Right cardiac atrium (tissue), 5 donors: Measurements from ENCODE around the gene GLRB. TPM values are rescaled to one million over a fixed set of nuclear protein-coding genes. Genes with fewer than 3 reads are reported as not detected.

ENCODE experiments used
- ATAC-seq, 2 donors: fragments of 200-7000 bp; cut with Tn5 transposase; one replicate each; pipeline versions ENCODE4 v1.8.0 to v1.9.1; 2020; ENCODE audit warnings: moderate library complexity in 2 of 2, mild to moderate bottlenecking in 1 of 2
- DNase-seq, 3 donors: peaks; one replicate each; pipeline ENCODE4 v3.0.0-alpha.2; 2020
- H3K27ac ChIP-seq: one replicate; pipeline ENCODE4 v1.5.1; 2013; ENCODE audit warnings: mild to moderate bottlenecking, low read length, control low read depth, moderate library complexity
- H3K27me3 ChIP-seq: one replicate; pipeline ENCODE4 v1.6.1; 2013; ENCODE audit not compliant: control insufficient read depth, insufficient read depth
- H3K4me1 ChIP-seq: one replicate; pipeline ENCODE4 v1.6.1; 2013; ENCODE audit warnings: low read length; ENCODE audit not compliant: control insufficient read depth, insufficient read depth
- H3K4me3 ChIP-seq: one replicate; pipeline ENCODE4 v1.5.1; 2013; ENCODE audit warnings: low read length, control low read depth
- H3K9me3 ChIP-seq: one replicate; pipeline ENCODE4 v1.6.1; 2013; ENCODE audit warnings: low read length; ENCODE audit not compliant: control insufficient read depth
- WGBS: extraction: QIAGEN DNeasy Blood & Tissue Kit; methylation state at CpG from one replicate; pipeline ENCODE4 v1.1.7; 2013; 5-methylcytosine and 5-hydroxymethylcytosine counted together
- intact Hi-C, 4 donors: fragments of 100-400 bp; cut with DNase I; formaldehyde crosslinking; loops; one replicate each; pipeline versions ENCODE4 v1.11.0 to v1.14.0; 2022 to 2023
- polyA plus RNA-seq: library from polyadenylated mRNA; stranded (reverse); fragments of 200-250 nt; gene quantifications from one replicate; pipeline ENCODE4 v1.2.3, GENCODE V29; 2013
- total RNA-seq, 4 donors: library from RNA; stranded (reverse); fragmentation: NEBNext Ultra II Directional; extraction: Animal tissue kit (Norgen Biotek cat#: 25700); gene quantifications; one replicate each; pipeline ENCODE4 v1.2.1, GENCODE V29; 2021
- donor health status: healthy with polysubstance abuse.
- donor health status: DM: no; HTN: yes; CAD: no.
- donor health status: DM: no; HTN: no; CAD: no.
- donor health status: DM: no; HTN: yes; CAD: no; lungs with severe emphysema.
- donor health status: DM: yes; HTN: yes; CAD: no.

GLRB gene
- total and polyA plus RNA-seq, 5 donors: 8.4 to 16.9 (median 15.0) TPM

GRCh38 chr4:157072002-157072401, 3.9 kb upstream of the GLRB start:
- ATAC-seq: no peak
- Histone ChIP-seq H3K4me1 (no peaks in the 10 kb centered on the region), H3K27me3 (no peaks in the 10 kb centered on the region), H3K4me3 (no peak overlapping the region), H3K9me3 (no peaks in the 10 kb centered on the region), H3K27ac (no peak overlapping the region)
- DNase-seq: no peak
- intact Hi-C loops: no loop called here

- 77% methylated on average over 2 of the region's 2 CpGs for WGBS
- Histone ChIP-seq H3K4me3 (peak overlapping the region; percentile 58), H3K4me1 (no peaks in the 10 kb centered on the region), H3K27me3 (no peaks in the 10 kb centered on the region), H3K9me3 (no peaks in the 10 kb centered on the region), H3K27ac (no peak overlapping the region)
- no peak for DNase-seq
- intact Hi-C loops: no loop called here
- ATAC-seq: no peak
Observed at GRCh38 chr4:157075401-157075800, 549 bp upstream of the GLRB start.

GRCh38 chr4:157076578-157076947, 613 bp downstream of the GLRB start:
- H3K4me1 ChIP-seq: no peaks in the 10 kb centered on the region
- intact Hi-C loops: no loop called here
- peak in 1 of 3 donors; percentile 31 for DNase-seq
- H3K27ac ChIP-seq: no peak overlapping the region
- peak overlapping the region; percentile 58 for H3K4me3 ChIP-seq
- no peaks in the 10 kb centered on the region for H3K9me3 ChIP-seq
- no peaks in the 10 kb centered on the region for H3K27me3 ChIP-seq
- WGBS: under 1% methylated on average over 8 of the region's 8 CpGs
- ATAC-seq: no peak

- Histone ChIP-seq H3K27me3 (no peaks in the 10 kb centered on the region), H3K9me3 (no peaks in the 10 kb centered on the region), H3K4me1 (no peaks in the 10 kb centered on the region), H3K4me3 (no peak overlapping the region), H3K27ac (no peak overlapping the region)
- intact Hi-C loops: no loop called here
- DNase-seq: no peak
- no peak for ATAC-seq
- 83% methylated on average over 2 of the region's 2 CpGs for WGBS
Observed at GRCh38 chr4:157079441-157079840, 3.5 kb downstream of the GLRB start.

- H3K9me3 ChIP-seq: no peaks in the 10 kb centered on the region
- H3K27me3 ChIP-seq: no peaks in the 10 kb centered on the region
- no peaks in the 10 kb centered on the region for H3K4me1 ChIP-seq
- H3K4me3 ChIP-seq: no peak overlapping the region
- intact Hi-C loops: no loop called here
- DNase-seq: no peak
- H3K27ac ChIP-seq: no peak overlapping the region
- no peak for ATAC-seq
Observed at GRCh38 chr4:157080605-157081004, 4.7 kb downstream of the GLRB start.

GRCh38 chr4:157095716-157096115, 19.8 kb downstream of the GLRB start:
- Histone ChIP-seq H3K27me3 (no peaks in the 10 kb centered on the region), H3K27ac (no peak overlapping the region), H3K9me3 (no peaks in the 10 kb centered on the region), H3K4me3 (no peak overlapping the region), H3K4me1 (no peaks in the 10 kb centered on the region)
- ATAC-seq: no peak
- DNase-seq: no peak
- intact Hi-C loops: no loop called here
- 75% methylated on average over 2 of the region's 2 CpGs for WGBS

GRCh38 chr4:157096439-157096838, 20.5 kb downstream of the GLRB start:
- DNase-seq (no peak), ATAC-seq (no peak)
- no peak overlapping the region for H3K27ac ChIP-seq
- 50% methylated on average over 1 of the region's 1 CpG for WGBS
- no peaks in the 10 kb centered on the region for H3K4me1 ChIP-seq
- intact Hi-C loops: no loop called here
- H3K4me3 ChIP-seq: no peak overlapping the region
- no peaks in the 10 kb centered on the region for H3K27me3 ChIP-seq
- no peaks in the 10 kb centered on the region for H3K9me3 ChIP-seq

- H3K4me3 ChIP-seq: no peak overlapping the region
- H3K9me3 ChIP-seq: no peaks in the 10 kb centered on the region
- ATAC-seq (no peak), DNase-seq (no peak)
- 73% methylated on average over 4 of the region's 4 CpGs for WGBS
- no peak overlapping the region for H3K27ac ChIP-seq
- intact Hi-C loops: no loop called here
- H3K4me1 ChIP-seq: no peaks in the 10 kb centered on the region
- no peaks in the 10 kb centered on the region for H3K27me3 ChIP-seq
Observed at GRCh38 chr4:157099506-157099905, 23.6 kb downstream of the GLRB start.

GRCh38 chr4:157104541-157104940, 28.6 kb downstream of the GLRB start:
- WGBS: 84% methylated on average over 1 of the region's 1 CpG
- ATAC-seq (no peak), DNase-seq (no peak)
- Histone ChIP-seq H3K27me3 (no peaks in the 10 kb centered on the region), H3K4me3 (no peak overlapping the region), H3K27ac (no peak overlapping the region), H3K4me1 (no peaks in the 10 kb centered on the region), H3K9me3 (no peaks in the 10 kb centered on the region)
- intact Hi-C loops: no loop called here

GRCh38 chr4:157114671-157115070, 38.7 kb downstream of the GLRB start:
- Histone ChIP-seq H3K4me3 (no peak overlapping the region), H3K9me3 (no peaks in the 10 kb centered on the region), H3K27ac (no peak overlapping the region), H3K27me3 (no peaks in the 10 kb centered on the region), H3K4me1 (no peaks in the 10 kb centered on the region)
- ATAC-seq: no peak
- DNase-seq: no peak
- WGBS: 72% methylated on average over 6 of the region's 6 CpGs
- intact Hi-C loops: no loop called here

GRCh38 chr4:157115613-157116335, 39.8 kb downstream of the GLRB start:
- intact Hi-C loops: no loop called here
- 71% methylated on average over 3 of the region's 3 CpGs for WGBS
- no peak overlapping the region for H3K27ac ChIP-seq
- H3K27me3 ChIP-seq: no peaks in the 10 kb centered on the region
- ATAC-seq (no peak), DNase-seq (no peak)
- no peaks in the 10 kb centered on the region for H3K9me3 ChIP-seq
- H3K4me3 ChIP-seq: no peak overlapping the region
- no peaks in the 10 kb centered on the region for H3K4me1 ChIP-seq

- no peak for DNase-seq
- H3K9me3 ChIP-seq: no peaks in the 10 kb centered on the region
- H3K4me1 ChIP-seq: no peaks in the 10 kb centered on the region
- WGBS: 91% methylated on average over 2 of the region's 2 CpGs
- H3K27me3 ChIP-seq: no peaks in the 10 kb centered on the region
- ATAC-seq: no peak
- H3K27ac ChIP-seq: no peak overlapping the region
- no peak overlapping the region for H3K4me3 ChIP-seq
- intact Hi-C loops: no loop called here
Observed at GRCh38 chr4:157121401-157121800, 45.5 kb downstream of the GLRB start.
